K562 (cell line): ENCODE measurements around the gene ZNF487. TPM values are rescaled to one million over a fixed set of nuclear protein-coding genes. Genes with fewer than 3 reads are reported as not detected.
A peak's percentile ranks its signal among the peaks of the same experiment; 100 is the strongest.

Source experiments
- ARID1B ChIP-seq: fragments of 450-650 bp; IDR thresholded peaks from 2 replicates; pipeline ENCODE4 v1.6.1; 2016; ENCODE audit warnings: antibody characterized with exemption, mild to moderate bottlenecking, inconsistent platforms
- C11orf30 ChIP-seq: fragments of 450-650 bp; IDR thresholded peaks from 2 replicates; pipeline ENCODE4 v1.6.1; 2016; ENCODE audit warnings: low read depth, mild to moderate bottlenecking
- CREB1 ChIP-seq, 2 experiments: sonication (generic) in 1 of 2; formaldehyde crosslinking in 1 of 2; IDR thresholded peaks; 2 replicates each; pipeline versions ENCODE4 v1.6.1 to v1.8.0; 2012 to 2022; ENCODE audit warnings: inconsistent platforms in 1 of 2, mild to moderate bottlenecking in 1 of 2, missing genetic modification reagents in 1 of 2, moderate library complexity in 1 of 2
- KAT2B ChIP-seq: IDR thresholded peaks from one replicate; pipeline ENCODE4 v1.6.1; 2012; ENCODE audit warnings: low read depth, mild to moderate bottlenecking, control low read depth, inconsistent platforms, low read length, moderate library complexity
- KAT7 ChIP-seq: sonication (generic); formaldehyde crosslinking; IDR thresholded peaks from 2 replicates; pipeline ENCODE4 v1.8.0; 2022; ENCODE audit warnings: missing genetic modification reagents, mild to moderate bottlenecking, borderline replicate concordance
- MAFK ChIP-seq: IDR thresholded peaks from 2 replicates; pipeline ENCODE4 v1.6.1; 2011; ENCODE audit warnings: low read length, improper control_type of control experiment
- PHTF2 ChIP-seq: fragments of 250-450 bp; sonication (Bioruptor Pico); IDR thresholded peaks from 2 replicates; pipeline ENCODE4 v1.5.0; 2021; ENCODE audit warnings: mild to moderate bottlenecking
- PKNOX1 ChIP-seq: fragments of 450-650 bp; IDR thresholded peaks from 2 replicates; pipeline ENCODE4 v1.6.1; 2016
- TEAD4 ChIP-seq, 2 experiments: sonication (generic) in 1 of 2; formaldehyde crosslinking in 1 of 2; IDR thresholded peaks; 2 replicates each; pipeline versions ENCODE4 v1.6.1 to v1.8.0; 2012 to 2022; ENCODE audit warnings: borderline replicate concordance in 1 of 2, inconsistent platforms in 1 of 2, low read length in 1 of 2, mild to moderate bottlenecking in 1 of 2, missing genetic modification reagents in 1 of 2
- ZNF274 ChIP-seq: IDR thresholded peaks from 2 replicates; pipeline ENCODE4 v1.6.1; 2011; ENCODE audit warnings: low read depth, mild to moderate bottlenecking, low read length, moderate library complexity, borderline replicate concordance
- ZNF449 ChIP-seq: fragments of 250-450 bp; sonication (Bioruptor Pico); IDR thresholded peaks from 2 replicates; pipeline ENCODE4 v1.8.0; 2022; ENCODE audit warnings: moderate library complexity, mild to moderate bottlenecking, inconsistent platforms
- polyA plus RNA-seq, 8 experiments: library from polyadenylated mRNA; depleted of rRNA in 4 of 8; stranded (reverse) in 5 of 8; unstranded in 3 of 8; fragments of >200 nt; fragmentation: Nextera tagmentation in 2 of 8; fragmentation: Illumina TruSeq in 1 of 8; extraction: Ambion mirVana in 2 of 8; extraction: Trizol in 1 of 8; gene quantifications; 2 replicates each; pipeline versions ENCODE4 v1.2.1 to v1.2.3, GENCODE V29; 2011 to 2014; ENCODE audit warnings: inconsistent platforms in 1 of 8, missing spikeins in 1 of 8
- total RNA-seq, 7 experiments: library from RNA; depleted of rRNA in 6 of 7; stranded (reverse); fragments of >200 nt in 6 of 7; fragmentation: Illumina TruSeq in 2 of 7; extraction: Trizol in 2 of 7; gene quantifications; 2 replicates each; pipeline versions ENCODE4 v1.2.1 to v1.2.3, GENCODE V29; 2011 to 2021; ENCODE audit warnings: low replicate concordance in 1 of 7
- TF ChIP-seq, protein P1 (sequence below): fragments of 450-650 bp; IDR thresholded peaks from 2 replicates; pipeline ENCODE4 v1.6.1; 2016; ENCODE audit warnings: mild to moderate bottlenecking, moderate library complexity

Gene ZNF487
- total and polyA plus RNA-seq, 9 of the 15 experiments (the other 6 are each of a cell fraction or from before 2014, with no cell fraction given): 1.9 to 6.5 (median 4.2) TPM

GRCh38 chr10:43396928-43397624 lies 39.8 kb upstream of the ZNF487 start (continued):
- TF ChIP-seq ARID1B: 0 out of 2 replicates have a peak, but pooled peaks have one; percentile 41
- no peak for TF ChIP-seq ZNF274
- TF ChIP-seq PKNOX1: peak; percentile 49
- TF ChIP-seq KAT2B: no peak
- TF ChIP-seq CREB1 (IDR thresholded peaks at IDR 0.05): 0 out of 2 replicates have a peak, but pooled peaks have one; percentile 56
- peak; percentile 84 for TF ChIP-seq CREB1 (CRISPR knock-in tag; IDR thresholded peaks at IDR 0.05)
- TF ChIP-seq TEAD4 (IDR thresholded peaks at IDR 0.05; ENCODE audit: low read length): peak; percentile 68; the same call in 1 of the 2 replicates
- TF ChIP-seq TEAD4 (CRISPR knock-in tag; IDR thresholded peaks at IDR 0.05; ENCODE audit: borderline replicate concordance): peak; percentile 99
- no peak for TF ChIP-seq C11orf30
- TF ChIP-seq, protein P1, sequence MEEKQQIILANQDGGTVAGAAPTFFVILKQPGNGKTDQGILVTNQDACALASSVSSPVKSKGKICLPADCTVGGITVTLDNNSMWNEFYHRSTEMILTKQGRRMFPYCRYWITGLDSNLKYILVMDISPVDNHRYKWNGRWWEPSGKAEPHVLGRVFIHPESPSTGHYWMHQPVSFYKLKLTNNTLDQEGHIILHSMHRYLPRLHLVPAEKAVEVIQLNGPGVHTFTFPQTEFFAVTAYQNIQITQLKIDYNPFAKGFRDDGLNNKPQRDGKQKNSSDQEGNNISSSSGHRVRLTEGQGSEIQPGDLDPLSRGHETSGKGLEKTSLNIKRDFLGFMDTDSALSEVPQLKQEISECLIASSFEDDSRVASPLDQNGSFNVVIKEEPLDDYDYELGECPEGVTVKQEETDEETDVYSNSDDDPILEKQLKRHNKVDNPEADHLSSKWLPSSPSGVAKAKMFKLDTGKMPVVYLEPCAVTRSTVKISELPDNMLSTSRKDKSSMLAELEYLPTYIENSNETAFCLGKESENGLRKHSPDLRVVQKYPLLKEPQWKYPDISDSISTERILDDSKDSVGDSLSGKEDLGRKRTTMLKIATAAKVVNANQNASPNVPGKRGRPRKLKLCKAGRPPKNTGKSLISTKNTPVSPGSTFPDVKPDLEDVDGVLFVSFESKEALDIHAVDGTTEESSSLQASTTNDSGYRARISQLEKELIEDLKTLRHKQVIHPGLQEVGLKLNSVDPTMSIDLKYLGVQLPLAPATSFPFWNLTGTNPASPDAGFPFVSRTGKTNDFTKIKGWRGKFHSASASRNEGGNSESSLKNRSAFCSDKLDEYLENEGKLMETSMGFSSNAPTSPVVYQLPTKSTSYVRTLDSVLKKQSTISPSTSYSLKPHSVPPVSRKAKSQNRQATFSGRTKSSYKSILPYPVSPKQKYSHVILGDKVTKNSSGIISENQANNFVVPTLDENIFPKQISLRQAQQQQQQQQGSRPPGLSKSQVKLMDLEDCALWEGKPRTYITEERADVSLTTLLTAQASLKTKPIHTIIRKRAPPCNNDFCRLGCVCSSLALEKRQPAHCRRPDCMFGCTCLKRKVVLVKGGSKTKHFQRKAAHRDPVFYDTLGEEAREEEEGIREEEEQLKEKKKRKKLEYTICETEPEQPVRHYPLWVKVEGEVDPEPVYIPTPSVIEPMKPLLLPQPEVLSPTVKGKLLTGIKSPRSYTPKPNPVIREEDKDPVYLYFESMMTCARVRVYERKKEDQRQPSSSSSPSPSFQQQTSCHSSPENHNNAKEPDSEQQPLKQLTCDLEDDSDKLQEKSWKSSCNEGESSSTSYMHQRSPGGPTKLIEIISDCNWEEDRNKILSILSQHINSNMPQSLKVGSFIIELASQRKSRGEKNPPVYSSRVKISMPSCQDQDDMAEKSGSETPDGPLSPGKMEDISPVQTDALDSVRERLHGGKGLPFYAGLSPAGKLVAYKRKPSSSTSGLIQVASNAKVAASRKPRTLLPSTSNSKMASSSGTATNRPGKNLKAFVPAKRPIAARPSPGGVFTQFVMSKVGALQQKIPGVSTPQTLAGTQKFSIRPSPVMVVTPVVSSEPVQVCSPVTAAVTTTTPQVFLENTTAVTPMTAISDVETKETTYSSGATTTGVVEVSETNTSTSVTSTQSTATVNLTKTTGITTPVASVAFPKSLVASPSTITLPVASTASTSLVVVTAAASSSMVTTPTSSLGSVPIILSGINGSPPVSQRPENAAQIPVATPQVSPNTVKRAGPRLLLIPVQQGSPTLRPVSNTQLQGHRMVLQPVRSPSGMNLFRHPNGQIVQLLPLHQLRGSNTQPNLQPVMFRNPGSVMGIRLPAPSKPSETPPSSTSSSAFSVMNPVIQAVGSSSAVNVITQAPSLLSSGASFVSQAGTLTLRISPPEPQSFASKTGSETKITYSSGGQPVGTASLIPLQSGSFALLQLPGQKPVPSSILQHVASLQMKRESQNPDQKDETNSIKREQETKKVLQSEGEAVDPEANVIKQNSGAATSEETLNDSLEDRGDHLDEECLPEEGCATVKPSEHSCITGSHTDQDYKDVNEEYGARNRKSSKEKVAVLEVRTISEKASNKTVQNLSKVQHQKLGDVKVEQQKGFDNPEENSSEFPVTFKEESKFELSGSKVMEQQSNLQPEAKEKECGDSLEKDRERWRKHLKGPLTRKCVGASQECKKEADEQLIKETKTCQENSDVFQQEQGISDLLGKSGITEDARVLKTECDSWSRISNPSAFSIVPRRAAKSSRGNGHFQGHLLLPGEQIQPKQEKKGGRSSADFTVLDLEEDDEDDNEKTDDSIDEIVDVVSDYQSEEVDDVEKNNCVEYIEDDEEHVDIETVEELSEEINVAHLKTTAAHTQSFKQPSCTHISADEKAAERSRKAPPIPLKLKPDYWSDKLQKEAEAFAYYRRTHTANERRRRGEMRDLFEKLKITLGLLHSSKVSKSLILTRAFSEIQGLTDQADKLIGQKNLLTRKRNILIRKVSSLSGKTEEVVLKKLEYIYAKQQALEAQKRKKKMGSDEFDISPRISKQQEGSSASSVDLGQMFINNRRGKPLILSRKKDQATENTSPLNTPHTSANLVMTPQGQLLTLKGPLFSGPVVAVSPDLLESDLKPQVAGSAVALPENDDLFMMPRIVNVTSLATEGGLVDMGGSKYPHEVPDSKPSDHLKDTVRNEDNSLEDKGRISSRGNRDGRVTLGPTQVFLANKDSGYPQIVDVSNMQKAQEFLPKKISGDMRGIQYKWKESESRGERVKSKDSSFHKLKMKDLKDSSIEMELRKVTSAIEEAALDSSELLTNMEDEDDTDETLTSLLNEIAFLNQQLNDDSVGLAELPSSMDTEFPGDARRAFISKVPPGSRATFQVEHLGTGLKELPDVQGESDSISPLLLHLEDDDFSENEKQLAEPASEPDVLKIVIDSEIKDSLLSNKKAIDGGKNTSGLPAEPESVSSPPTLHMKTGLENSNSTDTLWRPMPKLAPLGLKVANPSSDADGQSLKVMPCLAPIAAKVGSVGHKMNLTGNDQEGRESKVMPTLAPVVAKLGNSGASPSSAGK: peak; percentile 98
- TF ChIP-seq ZNF449 (CRISPR knock-in tag): no peak
- no peak for TF ChIP-seq PHTF2 (CRISPR knock-in tag)
- TF ChIP-seq KAT7 (CRISPR knock-in tag): no peak
- no peak for TF ChIP-seq MAFK
